Measurements from ENCODE around the gene DHX32.

GRCh38 chr10:125846894-125847293 lies 34.2 kb downstream of the DHX32 start:
- TF ChIP-seq POLR2AphosphoS5 (IDR thresholded peaks at IDR 0.05; ENCODE audit: low read depth, low read length) (no peak), SPI1 (IDR thresholded peaks at IDR 0.05; ENCODE audit: low read depth, low read length) (no peak)

All from GM12891 (cell line).